RWPE1 (cell line): ENCODE data around the gene LRRC9.
"Not testable (repeated sequence)": the region's sequence is repeated elsewhere in the genome, so short reads cannot be mapped to it uniquely, and the experiment has no call there.

Experiments used
- CTCF ChIA-PET: fragments of 350-600 bp; sonication (Branson Sonifier 250); formaldehyde crosslinking; extraction: SDS; loops from one replicate; lab custom pipeline; 2021; lab: Yijun Ruan, JAX
- POLR2A ChIA-PET: fragments of 400-600 bp; formaldehyde crosslinking; extraction: SDS; loops from one replicate; lab custom pipeline; 2020; ENCODE audit warnings: antibody characterized with exemption; ENCODE audit not compliant: low non-redundant PET; lab: Yijun Ruan, JAX
- DNase-seq: peaks from one replicate; pipeline ENCODE4 v3.0.0; 2012; ENCODE audit warnings: low spot score
- H3K27ac ChIP-seq: fragments of 450-650 bp; 2 replicates; pipeline ENCODE4 v1.5.1; 2017
- CTCF ChIP-seq: fragments of 450-650 bp; conservative IDR thresholded peaks from 2 replicates; pipeline ENCODE4 v1.5.1; 2017; ENCODE audit warnings: low read depth, mild to moderate bottlenecking

Gene LRRC9

DNA sequence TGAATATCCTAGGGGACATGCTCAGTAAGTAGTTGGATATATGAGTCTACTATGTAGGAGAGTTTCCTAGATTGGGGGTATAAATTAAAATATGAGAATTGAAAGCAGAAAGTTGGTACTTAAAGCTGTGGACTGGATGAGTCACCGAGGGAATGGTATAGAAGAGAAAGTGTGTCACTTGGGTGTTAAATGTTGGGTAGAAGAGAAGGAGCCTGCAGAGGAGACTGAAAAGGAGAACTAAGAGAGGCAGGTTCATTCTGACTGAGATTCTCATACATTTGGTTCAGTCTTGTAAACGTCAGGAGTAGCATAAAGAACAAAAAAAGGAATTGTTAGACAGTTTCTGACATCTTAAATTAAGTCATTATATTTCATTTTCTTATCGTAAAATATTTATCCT is 19.9 kb downstream of the LRRC9 start:
- ChIA-PET POLR2A (no interaction called here), CTCF (interaction anchor here (0.7 kb wide), 1 partner anchor 576 kb away, joined by 4 read pairs; no protein-coding TSS in a partner anchor)
- H3K27ac ChIP-seq, result no peak overlapping the region
- no peak for TF ChIP-seq CTCF
- no peak for DNase-seq

GRCh38 chr14:59942296-59942862 is 22.4 kb downstream of the LRRC9 start:
- DNase-seq, H3K27ac ChIP-seq, POLR2A ChIA-PET, CTCF ChIA-PET: not testable (repeated sequence)

GRCh38 chr14:59944909-59945308 is 25.0 kb downstream of the LRRC9 start:
- no peak for DNase-seq
- TF ChIP-seq CTCF, result no peak; the same call in 1 of the 2 replicates
- ChIA-PET POLR2A (no interaction called here), CTCF (interaction anchor here (0.6 to 0.9 kb wide), 6 partner anchors 18 to 273 kb away, joined by 3 to 10 read pairs (median 3); no protein-coding TSS in a partner anchor)
- no peak overlapping the region for H3K27ac ChIP-seq

DNA sequence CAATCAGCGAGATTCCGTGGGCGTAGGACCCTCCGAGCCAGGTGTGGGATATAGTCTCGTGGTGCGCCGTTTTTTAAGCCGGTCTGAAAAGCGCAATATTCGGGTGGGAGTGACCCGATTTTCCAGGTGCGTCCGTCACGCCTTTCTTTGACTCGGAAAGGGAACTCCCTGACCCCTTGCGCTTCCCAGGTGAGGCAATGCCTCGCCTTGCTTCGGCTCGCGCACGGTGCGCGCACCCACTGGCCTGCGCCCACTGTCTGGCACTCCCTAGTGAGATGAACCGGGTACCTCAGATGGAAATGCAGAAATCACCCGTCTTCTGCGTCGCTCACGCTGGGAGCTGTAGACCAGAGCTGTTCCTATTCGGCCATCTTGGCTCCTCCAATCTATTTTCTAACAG is 32.2 kb downstream of the LRRC9 start:
- CTCF ChIA-PET, DNase-seq, POLR2A ChIA-PET: not testable (repeated sequence)
- peak overlapping the region; percentile 57 for H3K27ac ChIP-seq

DNA sequence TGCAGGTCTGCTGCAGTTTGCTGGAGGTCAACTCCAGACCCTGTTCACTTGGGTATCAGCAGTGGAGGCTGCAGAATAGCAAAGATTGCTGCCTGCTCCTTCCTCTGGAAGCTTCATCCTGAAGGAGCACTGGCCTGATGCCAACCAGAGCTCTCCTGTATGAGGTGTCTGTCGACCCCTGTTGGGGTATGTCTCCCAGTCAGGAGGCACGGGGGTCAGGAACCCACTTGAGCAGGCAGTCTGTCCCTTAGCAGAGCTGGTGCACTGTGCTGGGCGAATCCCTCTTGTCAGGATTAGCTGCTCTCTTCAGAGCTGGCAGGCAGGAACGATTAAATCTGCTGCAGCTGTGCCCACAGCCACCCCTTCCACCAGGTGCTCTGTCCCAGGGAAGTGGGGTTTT is 37.9 kb downstream of the LRRC9 start:
- POLR2A ChIA-PET, CTCF ChIA-PET, DNase-seq, H3K27ac ChIP-seq: not testable (repeated sequence)

- no peak overlapping the region for H3K27ac ChIP-seq
- TF ChIP-seq CTCF, result no peak
- CTCF ChIA-PET, result no interaction called here
- POLR2A ChIA-PET, result no interaction called here
- DNase-seq, result no peak
These were observed 39.7 kb downstream of the LRRC9 start for GRCh38 chr14:59959668-59960067.

DNA sequence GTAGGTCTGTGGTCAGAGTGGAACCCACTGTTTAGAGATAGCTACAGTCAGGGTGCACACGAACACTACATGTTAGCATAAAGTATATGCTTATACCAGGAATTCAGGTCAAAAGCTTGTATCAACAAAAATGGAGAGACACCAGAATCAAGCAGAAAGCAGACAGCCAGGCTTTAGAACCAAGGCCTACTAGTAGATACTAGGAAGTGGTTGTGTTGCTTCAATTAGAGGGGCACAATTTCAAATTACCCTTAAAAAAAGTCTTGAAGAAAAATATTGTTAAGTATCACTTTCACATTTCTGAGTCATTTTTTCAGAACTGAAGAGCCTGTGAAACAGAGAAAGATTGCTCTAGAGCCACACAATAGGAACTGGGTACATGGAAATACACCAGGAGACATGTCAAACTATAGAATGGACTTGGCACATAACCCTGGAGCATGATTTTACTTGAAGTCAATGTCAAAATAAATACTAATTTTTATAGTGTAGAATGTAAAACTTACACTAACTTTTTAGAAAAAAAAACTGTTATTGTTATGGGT is 41.6 kb downstream of the LRRC9 start:
- POLR2A ChIA-PET, result no interaction called here
- H3K27ac ChIP-seq, result no peak overlapping the region
- TF ChIP-seq CTCF, result no peak
- CTCF ChIA-PET, result interaction anchor here (0.6 to 1.2 kb wide), 3 partner anchors 16 to 222 kb away, joined by 3 to 4 read pairs (median 3); no protein-coding TSS in a partner anchor
- DNase-seq, result no peak

GRCh38 chr14:59964251-59965007 is 44.5 kb downstream of the LRRC9 start:
- H3K27ac ChIP-seq, result no peak overlapping the region
- CTCF ChIA-PET, result interaction anchor here (0.6 to 1.8 kb wide), 15 partner anchors 9 to 996 kb away, joined by 3 to 15 read pairs (median 4); no protein-coding TSS in a partner anchor
- POLR2A ChIA-PET, result no interaction called here
- TF ChIP-seq CTCF, result no peak
- DNase-seq, result no peak
